Stomach (tissue), 4 donors: Measurements from ENCODE around the gene NAXD.

Experiments used
- EP300 ChIP-seq: sonication (generic); formaldehyde crosslinking; IDR thresholded peaks from one replicate; pipeline ENCODE4 v1.6.1; 2017; ENCODE audit warnings: antibody characterized with exemption
- POLR2A ChIP-seq, 4 donors: fragments of 450-650 bp; IDR thresholded peaks; one replicate each; pipeline ENCODE4 v1.6.1; 2016; ENCODE audit warnings: antibody characterized with exemption in 4 of 4, control low read depth in 2 of 4, mild to moderate bottlenecking in 1 of 4, moderate library complexity in 1 of 4
- POLR2AphosphoS5 ChIP-seq, 3 donors: sonication (generic); formaldehyde crosslinking; IDR thresholded peaks; one replicate each; pipeline ENCODE4 v1.6.1; 2016; ENCODE audit warnings: antibody characterized with exemption in 3 of 3
- TF ChIP-seq, protein P1 (sequence below), 7 experiments: fragments of 450-650 bp in 4 of 7; fragments of 200-600 bp in 3 of 7; sonication (generic) in 3 of 7; IDR thresholded peaks; one replicate each; pipeline ENCODE4 v1.5.1; 2016 to 2019; ENCODE audit warnings: antibody characterized with exemption in 7 of 7, control low read depth in 2 of 7, mild to moderate bottlenecking in 1 of 7

DNA sequence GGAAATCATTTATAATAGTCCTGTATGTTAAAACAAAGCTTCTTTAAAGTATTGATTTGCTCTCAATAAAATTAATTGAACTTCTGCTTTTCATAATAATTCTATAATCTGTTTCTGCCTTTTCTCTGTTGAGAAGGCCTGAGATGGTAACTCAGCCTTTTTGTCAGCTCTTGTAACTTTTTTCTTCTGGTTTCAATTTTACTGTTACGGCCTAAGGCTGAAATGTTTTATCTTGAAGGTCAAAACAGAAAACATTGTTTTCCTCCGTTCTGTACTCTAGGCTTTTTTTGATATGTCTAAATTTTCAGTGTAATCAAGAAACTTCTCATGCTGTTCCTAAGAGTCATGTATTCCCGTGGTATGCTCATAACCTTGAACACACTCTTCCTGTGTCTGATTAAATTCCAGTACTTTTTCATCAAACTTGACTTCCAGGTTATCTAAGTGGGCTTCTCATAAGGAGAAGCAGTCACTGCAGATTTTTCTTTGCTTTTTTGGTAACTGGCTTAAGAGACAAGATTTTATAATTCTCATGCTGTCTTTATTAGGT, 7.6 kb upstream of the NAXD start:
- TF ChIP-seq POLR2AphosphoS5 (IDR thresholded peaks at IDR 0.05) (no peak), POLR2A (IDR thresholded peaks at IDR 0.05) (no peak), EP300 (no peak)
- TF ChIP-seq, protein P1, sequence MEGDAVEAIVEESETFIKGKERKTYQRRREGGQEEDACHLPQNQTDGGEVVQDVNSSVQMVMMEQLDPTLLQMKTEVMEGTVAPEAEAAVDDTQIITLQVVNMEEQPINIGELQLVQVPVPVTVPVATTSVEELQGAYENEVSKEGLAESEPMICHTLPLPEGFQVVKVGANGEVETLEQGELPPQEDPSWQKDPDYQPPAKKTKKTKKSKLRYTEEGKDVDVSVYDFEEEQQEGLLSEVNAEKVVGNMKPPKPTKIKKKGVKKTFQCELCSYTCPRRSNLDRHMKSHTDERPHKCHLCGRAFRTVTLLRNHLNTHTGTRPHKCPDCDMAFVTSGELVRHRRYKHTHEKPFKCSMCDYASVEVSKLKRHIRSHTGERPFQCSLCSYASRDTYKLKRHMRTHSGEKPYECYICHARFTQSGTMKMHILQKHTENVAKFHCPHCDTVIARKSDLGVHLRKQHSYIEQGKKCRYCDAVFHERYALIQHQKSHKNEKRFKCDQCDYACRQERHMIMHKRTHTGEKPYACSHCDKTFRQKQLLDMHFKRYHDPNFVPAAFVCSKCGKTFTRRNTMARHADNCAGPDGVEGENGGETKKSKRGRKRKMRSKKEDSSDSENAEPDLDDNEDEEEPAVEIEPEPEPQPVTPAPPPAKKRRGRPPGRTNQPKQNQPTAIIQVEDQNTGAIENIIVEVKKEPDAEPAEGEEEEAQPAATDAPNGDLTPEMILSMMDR (IDR thresholded peaks at IDR 0.05): no peak
